Trophoblast cell (in vitro differentiated cells and primary cell): ENCODE results near the gene FBXL17.

Source experiments
- DNase-seq, 2 donors: peaks; one replicate each; pipeline ENCODE4 v3.0.0-alpha.2; 2016
- H2AFZ ChIP-seq: 2 replicates; pipeline ENCODE4 v1.6.1; 2013; ENCODE audit warnings: low read length, moderate library complexity, mild to moderate bottlenecking; ENCODE audit not compliant: insufficient read depth, poor library complexity
- H2AK5ac ChIP-seq: 2 replicates; pipeline ENCODE4 v1.6.1; 2013; ENCODE audit warnings: mild to moderate bottlenecking, low read length
- H2BK120ac ChIP-seq: 2 replicates; pipeline ENCODE4 v1.6.1; 2013; ENCODE audit warnings: low read length, mild to moderate bottlenecking, moderate library complexity; ENCODE audit not compliant: insufficient read depth, poor library complexity
- H2BK12ac ChIP-seq: 2 replicates; pipeline ENCODE4 v1.6.1; 2013; ENCODE audit warnings: mild to moderate bottlenecking, low read length, moderate library complexity
- H2BK5ac ChIP-seq: 2 replicates; pipeline ENCODE4 v1.6.1; 2013; ENCODE audit warnings: low read length, low read depth, moderate library complexity, mild to moderate bottlenecking; ENCODE audit not compliant: poor library complexity
- H3K14ac ChIP-seq: 2 replicates; pipeline ENCODE4 v1.6.1; 2013; ENCODE audit warnings: mild to moderate bottlenecking, low read length
- H3K18ac ChIP-seq: 2 replicates; pipeline ENCODE4 v1.6.1; 2013; ENCODE audit warnings: mild to moderate bottlenecking, low read length
- H3K23ac ChIP-seq: 2 replicates; pipeline ENCODE4 v1.6.1; 2013; ENCODE audit warnings: low read length
- H3K27ac ChIP-seq: 2 replicates; pipeline ENCODE4 v1.5.1; 2013; ENCODE audit warnings: low read depth, mild to moderate bottlenecking, inconsistent platforms, low read length, moderate library complexity
- H3K27me3 ChIP-seq: 2 replicates; pipeline ENCODE4 v1.6.1; 2013; ENCODE audit warnings: inconsistent platforms, mild to moderate bottlenecking, low read length, moderate library complexity; ENCODE audit not compliant: insufficient read depth
- H3K36me3 ChIP-seq, 2 experiments: 1 replicate in 1 of 2; 2 replicates in 1 of 2; pipeline ENCODE4 v1.6.1; 2013; ENCODE audit warnings: low read length in 2 of 2, mild to moderate bottlenecking in 2 of 2, moderate library complexity in 1 of 2; ENCODE audit not compliant: insufficient read depth in 2 of 2, control insufficient read depth in 1 of 2
- H3K4ac ChIP-seq: 2 replicates; pipeline ENCODE4 v1.6.1; 2013; ENCODE audit warnings: low read depth, mild to moderate bottlenecking, low read length, moderate library complexity
- H3K4me1 ChIP-seq, 2 experiments: 1 replicate in 1 of 2; 2 replicates in 1 of 2; pipeline ENCODE4 v1.6.1; 2013; ENCODE audit warnings: low read length in 2 of 2, mild to moderate bottlenecking in 2 of 2, moderate library complexity in 1 of 2; ENCODE audit not compliant: insufficient read depth in 2 of 2, control insufficient read depth in 1 of 2
- H3K4me2 ChIP-seq: 2 replicates; pipeline ENCODE4 v1.6.1; 2013; ENCODE audit warnings: inconsistent platforms, mild to moderate bottlenecking, low read length, moderate library complexity
- H3K4me3 ChIP-seq: 2 replicates; pipeline ENCODE4 v1.5.1; 2013; ENCODE audit warnings: mild to moderate bottlenecking, low read depth, low read length, inconsistent platforms
- H3K79me1 ChIP-seq: one replicate; pipeline ENCODE4 v1.6.1; 2013; ENCODE audit warnings: low read length
- H3K79me2 ChIP-seq: 2 replicates; pipeline ENCODE4 v1.6.1; 2013; ENCODE audit warnings: low read length, mild to moderate bottlenecking; ENCODE audit not compliant: control insufficient read depth, insufficient read depth, poor library complexity
- H3K9ac ChIP-seq: 2 replicates; pipeline ENCODE4 v1.6.1; 2013; ENCODE audit warnings: mild to moderate bottlenecking, low read length
- H3K9me3 ChIP-seq: 2 replicates; pipeline ENCODE4 v1.6.1; 2013; ENCODE audit warnings: low read depth, mild to moderate bottlenecking, control low read depth, inconsistent platforms, low read length; ENCODE audit not compliant: insufficient read depth
- H4K12ac ChIP-seq: 2 replicates; pipeline ENCODE4 v1.6.1; 2013; ENCODE audit warnings: low read depth, mild to moderate bottlenecking, low read length, moderate library complexity
- H4K8ac ChIP-seq: 2 replicates; pipeline ENCODE4 v1.6.1; 2013; ENCODE audit warnings: low read depth, mild to moderate bottlenecking, low read length, moderate library complexity
- H4K91ac ChIP-seq: one replicate; pipeline ENCODE4 v1.6.1; 2013; ENCODE audit warnings: low read depth, mild to moderate bottlenecking, low read length, moderate library complexity
- WGBS: extraction: QIAGEN DNeasy Blood & Tissue Kit; methylation state at CpG from one replicate; pipeline ENCODE4 v1.1.7; 2013; ENCODE audit warnings: missing lambda C conversion rate; ENCODE audit not compliant: insufficient read length, insufficient coverage; ENCODE audit errors: extremely low coverage; 5-methylcytosine and 5-hydroxymethylcytosine counted together

Gene FBXL17

GRCh38 chr5:108206707-108207106 is 175.2 kb downstream of the FBXL17 start:
- no peaks in the 10 kb centered on the region for H3K4me1 ChIP-seq
- no peak overlapping the region for H3K9ac ChIP-seq
- no peak overlapping the region for H3K23ac ChIP-seq
- no peak overlapping the region for H2BK5ac ChIP-seq
- no peak overlapping the region for H4K8ac ChIP-seq
- H3K14ac ChIP-seq = no peak overlapping the region
- no peaks in the 10 kb centered on the region for H3K79me1 ChIP-seq
- H3K4me2 ChIP-seq = no peak overlapping the region
- WGBS = no CpG with 5 or more reads among the region's 2 CpGs
- no peak overlapping the region for H2BK120ac ChIP-seq
- no peak overlapping the region for H4K91ac ChIP-seq
- no peaks in the 10 kb centered on the region for H3K9me3 ChIP-seq
- no peak overlapping the region for H2AK5ac ChIP-seq
- H3K18ac ChIP-seq = no peak overlapping the region
- H3K4me3 ChIP-seq = no peak overlapping the region
- no peak for DNase-seq
- no peaks in the 10 kb centered on the region for H3K27me3 ChIP-seq
- no peak overlapping the region for H2BK12ac ChIP-seq
- H2AFZ ChIP-seq = no peak overlapping the region
- H3K36me3 ChIP-seq = no peaks in the 10 kb centered on the region
- no peak overlapping the region for H3K27ac ChIP-seq
- H4K12ac ChIP-seq = no peak overlapping the region
- H3K4ac ChIP-seq = no peak overlapping the region
- no peaks in the 10 kb centered on the region for H3K79me2 ChIP-seq

- Histone ChIP-seq H3K4me3 (no peak overlapping the region), H3K79me2 (no peaks in the 10 kb centered on the region), H3K14ac (no peak overlapping the region), H3K4me2 (no peak overlapping the region), H3K9me3 (no peaks in the 10 kb centered on the region), H3K27me3 (no peaks in the 10 kb centered on the region), H3K4ac (no peak overlapping the region), H3K4me1 (no peaks in the 10 kb centered on the region), H3K27ac (no peak overlapping the region), H3K79me1 (no peaks in the 10 kb centered on the region), H2BK12ac (no peak overlapping the region), H2AFZ (no peak overlapping the region), H4K12ac (no peak overlapping the region), H3K36me3 (no peaks in the 10 kb centered on the region), H4K8ac (no peak overlapping the region), H3K23ac (no peak overlapping the region), H3K18ac (no peak overlapping the region), H2AK5ac (no peak overlapping the region), H2BK5ac (no peak overlapping the region), H4K91ac (no peak overlapping the region), H2BK120ac (no peak overlapping the region), H3K9ac (no peak overlapping the region)
- no peak for DNase-seq
Measured at GRCh38 chr5:108201721-108202120, 180.2 kb downstream of the FBXL17 start.

GRCh38 chr5:108196276-108196675 is 185.6 kb downstream of the FBXL17 start:
- no peak overlapping the region for H4K12ac ChIP-seq
- H4K8ac ChIP-seq = no peak overlapping the region
- H3K36me3 ChIP-seq = no peaks in the 10 kb centered on the region
- no peaks in the 10 kb centered on the region for H3K79me1 ChIP-seq
- no peak for DNase-seq
- H4K91ac ChIP-seq = no peak overlapping the region
- no peak overlapping the region for H3K18ac ChIP-seq
- no peaks in the 10 kb centered on the region for H3K4me1 ChIP-seq
- no peak overlapping the region for H3K4ac ChIP-seq
- H3K4me2 ChIP-seq = no peak overlapping the region
- H3K4me3 ChIP-seq = no peak overlapping the region
- H3K14ac ChIP-seq = no peak overlapping the region
- no peaks in the 10 kb centered on the region for H3K79me2 ChIP-seq
- no peak overlapping the region for H2AFZ ChIP-seq
- no peak overlapping the region for H3K9ac ChIP-seq
- H2BK120ac ChIP-seq = no peak overlapping the region
- H3K9me3 ChIP-seq = no peaks in the 10 kb centered on the region
- no peaks in the 10 kb centered on the region for H3K27me3 ChIP-seq
- H2BK5ac ChIP-seq = no peak overlapping the region
- H3K23ac ChIP-seq = no peak overlapping the region
- H2AK5ac ChIP-seq = no peak overlapping the region
- H3K27ac ChIP-seq = no peak overlapping the region
- H2BK12ac ChIP-seq = no peak overlapping the region

- H3K79me2 ChIP-seq = no peaks in the 10 kb centered on the region
- H3K9ac ChIP-seq = no peak overlapping the region
- H3K14ac ChIP-seq = no peak overlapping the region
- H3K23ac ChIP-seq = no peak overlapping the region
- H2AK5ac ChIP-seq = no peak overlapping the region
- WGBS = no CpG with 5 or more reads among the region's 2 CpGs
- H4K91ac ChIP-seq = no peak overlapping the region
- H4K8ac ChIP-seq = no peak overlapping the region
- H2BK120ac ChIP-seq = no peak overlapping the region
- no peak overlapping the region for H4K12ac ChIP-seq
- no peak overlapping the region for H2BK12ac ChIP-seq
- no peak overlapping the region for H3K27ac ChIP-seq
- H3K4me1 ChIP-seq = no peaks in the 10 kb centered on the region
- H3K4me3 ChIP-seq = no peak overlapping the region
- no peaks in the 10 kb centered on the region for H3K36me3 ChIP-seq
- H3K4me2 ChIP-seq = no peak overlapping the region
- no peaks in the 10 kb centered on the region for H3K27me3 ChIP-seq
- no peaks in the 10 kb centered on the region for H3K79me1 ChIP-seq
- no peak overlapping the region for H3K4ac ChIP-seq
- no peak for DNase-seq
- H2BK5ac ChIP-seq = no peak overlapping the region
- H3K18ac ChIP-seq = no peak overlapping the region
- H3K9me3 ChIP-seq = no peaks in the 10 kb centered on the region
- no peak overlapping the region for H2AFZ ChIP-seq
Measured at GRCh38 chr5:108193021-108193795, 188.7 kb downstream of the FBXL17 start.
